ENCODE measurements around the gene RNF207. TPM values are rescaled to one million over a fixed set of nuclear protein-coding genes. Genes with fewer than 3 reads are reported as not detected.

The RNF207 gene
- total and polyA plus RNA-seq, 2 of the 4 experiments (the other 2 are of a cell fraction), result 2.7 to 17.2 TPM

DNA sequence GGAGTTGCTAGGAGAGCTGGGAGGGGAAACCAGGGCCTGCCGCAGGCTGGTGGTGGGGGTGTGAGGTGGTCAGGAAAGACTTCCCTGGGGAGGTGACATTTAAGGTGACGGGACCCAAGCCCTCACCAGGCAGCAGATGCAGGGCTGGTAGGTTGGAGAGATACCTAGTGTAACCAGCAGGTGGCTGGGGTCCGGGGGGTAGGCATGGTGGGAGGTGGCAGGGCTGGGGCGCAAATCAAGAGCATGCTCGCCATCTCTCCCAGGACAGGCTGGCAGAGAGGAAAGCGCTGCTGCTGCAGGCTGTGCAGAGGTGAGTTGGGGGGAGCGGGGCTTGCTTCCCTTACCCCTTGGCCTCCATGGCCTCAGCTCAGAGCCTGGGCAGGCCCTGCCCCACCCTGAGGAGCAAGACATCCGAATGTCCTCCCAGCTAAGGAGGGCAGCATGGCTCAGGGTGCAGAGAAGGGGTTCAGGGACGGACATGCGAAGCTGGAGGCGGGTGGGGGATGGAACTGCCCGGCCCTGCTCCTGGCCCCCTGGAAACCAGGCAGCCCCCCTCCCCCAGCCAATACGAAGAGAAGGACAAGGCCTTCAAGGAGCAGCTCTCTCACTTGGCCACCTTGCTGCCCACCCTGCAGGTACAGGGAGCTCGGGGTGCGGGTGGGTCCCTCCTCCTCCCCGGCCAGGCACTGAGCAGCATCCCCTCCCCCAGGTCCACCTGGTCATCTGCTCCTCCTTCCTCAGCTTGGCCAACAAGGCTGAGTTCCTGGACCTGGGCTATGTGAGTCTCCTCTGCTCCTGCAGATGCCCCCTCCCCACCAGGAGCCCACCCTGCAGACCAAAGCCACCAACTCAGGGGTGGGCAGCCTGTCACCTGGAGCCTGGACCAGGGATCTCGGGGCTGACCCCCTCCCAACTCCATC lies 4.0 kb downstream of the RNF207 start:
- no peaks in the 10 kb centered on the region; the same call in 1 of the 2 replicates for H4K20me1 ChIP-seq (ENCODE audit: insufficient read depth, low read length)
- H2AK9ac ChIP-seq (replicated peaks; ENCODE audit: low read depth, low read length, poor library complexity), result peak overlapping the region; percentile 94
- CTCF ChIA-PET, result no interaction called here
- no peak for TF ChIP-seq POLR2A (IDR thresholded peaks at IDR 0.05; ENCODE audit: low read depth, low read length)
- TF ChIP-seq, protein P1, sequence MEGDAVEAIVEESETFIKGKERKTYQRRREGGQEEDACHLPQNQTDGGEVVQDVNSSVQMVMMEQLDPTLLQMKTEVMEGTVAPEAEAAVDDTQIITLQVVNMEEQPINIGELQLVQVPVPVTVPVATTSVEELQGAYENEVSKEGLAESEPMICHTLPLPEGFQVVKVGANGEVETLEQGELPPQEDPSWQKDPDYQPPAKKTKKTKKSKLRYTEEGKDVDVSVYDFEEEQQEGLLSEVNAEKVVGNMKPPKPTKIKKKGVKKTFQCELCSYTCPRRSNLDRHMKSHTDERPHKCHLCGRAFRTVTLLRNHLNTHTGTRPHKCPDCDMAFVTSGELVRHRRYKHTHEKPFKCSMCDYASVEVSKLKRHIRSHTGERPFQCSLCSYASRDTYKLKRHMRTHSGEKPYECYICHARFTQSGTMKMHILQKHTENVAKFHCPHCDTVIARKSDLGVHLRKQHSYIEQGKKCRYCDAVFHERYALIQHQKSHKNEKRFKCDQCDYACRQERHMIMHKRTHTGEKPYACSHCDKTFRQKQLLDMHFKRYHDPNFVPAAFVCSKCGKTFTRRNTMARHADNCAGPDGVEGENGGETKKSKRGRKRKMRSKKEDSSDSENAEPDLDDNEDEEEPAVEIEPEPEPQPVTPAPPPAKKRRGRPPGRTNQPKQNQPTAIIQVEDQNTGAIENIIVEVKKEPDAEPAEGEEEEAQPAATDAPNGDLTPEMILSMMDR (conservative IDR thresholded peaks at IDR 0.05; ENCODE audit: low read depth, low read length), result 0 out of 2 replicates have a peak, but pooled peaks have one; percentile 4
- H3K27me3 ChIP-seq (ENCODE audit: control insufficient read depth, insufficient read depth, low read length), result no peaks in the 10 kb centered on the region; the same call in 1 of the 2 replicates
- POLR2A ChIA-PET (ENCODE audit: unreplicated experiment), result no interaction called here
- no peak overlapping the region for H2BK5ac ChIP-seq (ENCODE audit: low read depth, low read length, poor library complexity, severe bottlenecking)
- in situ Hi-C loops (cut with MboI; ENCODE audit: low sequenced_read_pairs), result no loop called here
- no peak overlapping the region for H2BK20ac ChIP-seq (ENCODE audit: low read depth, low read length)
- WGBS, 2 experiments (ENCODE audit: extremely low coverage in 2 of 2, insufficient read length in 1 of 2), result 92% methylated on average over 2 of the region's 17 CpGs; no CpG with 5 or more reads in 1 of the 2 experiments
- peak overlapping the region; percentile 56 for H4K5ac ChIP-seq (ENCODE audit: low read depth, low read length)
- no peak for ATAC-seq (ENCODE audit: low read depth)
- no peak overlapping the region for H3K18ac ChIP-seq (ENCODE audit: low read depth, low read length)
- H2BK120ac ChIP-seq (ENCODE audit: low read depth, low read length), result no peak overlapping the region
- no TSS peak for BruUV-seq (replicated peaks)
- no peak overlapping the region for H3K56ac ChIP-seq (ENCODE audit: extremely low read depth, insufficient read depth, low read length)
- H4K8ac ChIP-seq (ENCODE audit: low read depth in 2 of 2, low read length in 2 of 2), result peak overlapping the region; percentile 71 to 79; a peak in 2 of 4 replicates
- peak overlapping the region; percentile 65; the same call in 1 of the 2 replicates for H3K4me2 ChIP-seq (ENCODE audit: low read depth, low read length)
- H3K79me1 ChIP-seq (ENCODE audit: low read depth in 1 of 2, low read length in 2 of 2), result no peaks in the 10 kb centered on the region; a peak in 1 of 4 replicates
- dilution Hi-C loops (cut with HindIII; ENCODE audit: low sequenced_read_pairs, unreplicated experiment), result no loop called here
- peak overlapping the region; percentile 49 for H3K4me3 ChIP-seq (ENCODE audit: insufficient read depth, low read depth, low read length)
- no peak overlapping the region for H3K14ac ChIP-seq (replicated peaks; ENCODE audit: low read depth, low read length)
- no peak overlapping the region for H3K23ac ChIP-seq (ENCODE audit: low read depth, low read length)
- peaks cover 7% of the 10 kb centered on the region; the same call in 1 of the 2 replicates for H3K4me1 ChIP-seq (ENCODE audit: control insufficient read depth, insufficient read depth, low read length)
- peak overlapping the region; percentile 62; the same call in 1 of the 2 replicates for H2AK5ac ChIP-seq (ENCODE audit: low read depth, low read length)
- H2BK15ac ChIP-seq (ENCODE audit: low read depth, low read length), result no peak overlapping the region
- intact Hi-C loops (cut with micrococcal nuclease), result no loop called here
- peak overlapping the region; percentile 92 for H2AFZ ChIP-seq (replicated peaks; ENCODE audit: low read length, poor library complexity)
- no peaks in the 10 kb centered on the region for H3K36me3 ChIP-seq (ENCODE audit: control insufficient read depth, insufficient read depth, low read length)
- H3K4ac ChIP-seq (ENCODE audit: low read depth, low read length), result 0 out of 2 replicates have a peak overlapping the region, but pooled peaks have one; percentile 65
- H3K9ac ChIP-seq (ENCODE audit: low read depth, low read length), result 0 out of 2 replicates have a peak overlapping the region, but pooled peaks have one; percentile 18
- no peak overlapping the region for H3K27ac ChIP-seq (ENCODE audit: insufficient read depth, low read length)
- no peak overlapping the region for H4K91ac ChIP-seq (ENCODE audit: insufficient read depth, low read depth, low read length)
- DNase-seq, result no peak
- H3K9me3 ChIP-seq (ENCODE audit: control insufficient read depth, insufficient read depth, low read length), result no peaks in the 10 kb centered on the region
- peaks cover 2% of the 10 kb centered on the region; the same call in 1 of the 2 replicates for H3K9me1 ChIP-seq (ENCODE audit: insufficient read depth, low read length)
